Measurements from ENCODE around the gene FOXN3.

FOXN3 gene

DNA sequence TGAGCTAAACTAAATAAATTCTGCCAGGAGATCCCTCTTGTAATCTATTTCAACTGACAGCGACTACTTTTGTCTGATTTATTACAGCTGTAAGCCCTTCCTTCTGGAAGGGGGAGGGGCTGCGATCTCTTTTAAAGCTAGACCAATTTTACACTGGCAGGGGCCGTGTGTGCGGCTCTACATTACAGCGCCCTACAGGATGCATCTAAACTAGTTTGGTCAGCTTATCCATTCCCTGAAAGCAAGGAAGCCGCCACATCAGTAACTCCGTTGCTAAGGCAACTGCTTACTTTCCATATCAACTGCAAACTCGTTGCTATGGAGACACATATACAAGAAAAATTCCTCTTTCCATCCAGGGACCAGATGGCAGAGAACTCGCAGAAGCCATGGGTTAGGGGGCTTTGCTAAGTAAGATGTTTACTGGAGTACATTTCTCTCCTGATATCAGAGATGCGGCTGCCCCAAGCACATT, 17.4 kb downstream of the FOXN3 start:
- TF ChIP-seq JUND (IDR thresholded peaks at IDR 0.05; ENCODE audit: low read depth), result no peak
- in situ Hi-C loops (cut with HindIII; ENCODE audit: low pct_unique_long_range_greater_than_20kb, low sequenced_read_pairs), result no loop called here
- DNase-seq (ENCODE audit: low read depth in 1 of 2, low spot score in 1 of 2), result no peak

GRCh38 chr14:89399157-89399556, 17.9 kb downstream of the FOXN3 start:
- TF ChIP-seq JUND (IDR thresholded peaks at IDR 0.05; ENCODE audit: low read depth), result no peak
- no peak for DNase-seq (ENCODE audit: low read depth in 1 of 2, low spot score in 1 of 2)
- in situ Hi-C loops (cut with HindIII; ENCODE audit: low pct_unique_long_range_greater_than_20kb, low sequenced_read_pairs), result no loop called here

GRCh38 chr14:89397569-89398230, 19.3 kb downstream of the FOXN3 start:
- DNase-seq (ENCODE audit: low read depth in 1 of 2, low spot score in 1 of 2), result no peak
- in situ Hi-C loops (cut with HindIII; ENCODE audit: low pct_unique_long_range_greater_than_20kb, low sequenced_read_pairs), result no loop called here
- no peak for TF ChIP-seq JUND (IDR thresholded peaks at IDR 0.05; ENCODE audit: low read depth)

- no peak for TF ChIP-seq JUND (IDR thresholded peaks at IDR 0.05; ENCODE audit: low read depth)
- no peak for DNase-seq (ENCODE audit: low read depth in 1 of 2, low spot score in 1 of 2)
- in situ Hi-C loops (cut with HindIII; ENCODE audit: low pct_unique_long_range_greater_than_20kb, low sequenced_read_pairs), result no loop called here
Measured at GRCh38 chr14:89394972-89395371, 22.1 kb downstream of the FOXN3 start.

DNA sequence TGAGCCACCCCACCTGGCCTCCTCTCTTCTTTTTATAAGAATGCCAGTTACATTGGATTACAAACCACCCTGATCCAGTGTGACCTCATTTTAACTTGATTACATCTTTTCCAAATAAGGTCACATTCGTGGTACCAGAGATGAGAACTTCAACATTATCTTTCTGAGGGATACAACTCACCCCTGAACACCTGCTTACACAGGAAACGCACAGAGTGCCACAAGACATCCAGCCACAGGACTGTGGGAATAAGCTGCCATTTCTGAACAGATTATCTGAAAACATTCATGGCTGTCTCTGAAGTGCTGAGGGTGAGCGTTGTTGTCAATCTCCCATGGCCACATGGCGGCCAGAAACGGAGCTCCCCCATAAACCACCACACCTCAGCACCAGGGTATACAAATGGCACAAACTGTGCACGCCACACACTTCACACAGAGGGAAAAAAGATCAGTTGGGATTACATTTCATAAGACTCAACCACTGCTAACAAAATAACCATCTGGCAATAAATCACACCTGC, 23.7 kb downstream of the FOXN3 start:
- TF ChIP-seq JUND (IDR thresholded peaks at IDR 0.05; ENCODE audit: low read depth), result no peak
- no peak for DNase-seq (ENCODE audit: low read depth in 1 of 2, low spot score in 1 of 2)
- in situ Hi-C loops (cut with HindIII; ENCODE audit: low pct_unique_long_range_greater_than_20kb, low sequenced_read_pairs), result no loop called here

DNA sequence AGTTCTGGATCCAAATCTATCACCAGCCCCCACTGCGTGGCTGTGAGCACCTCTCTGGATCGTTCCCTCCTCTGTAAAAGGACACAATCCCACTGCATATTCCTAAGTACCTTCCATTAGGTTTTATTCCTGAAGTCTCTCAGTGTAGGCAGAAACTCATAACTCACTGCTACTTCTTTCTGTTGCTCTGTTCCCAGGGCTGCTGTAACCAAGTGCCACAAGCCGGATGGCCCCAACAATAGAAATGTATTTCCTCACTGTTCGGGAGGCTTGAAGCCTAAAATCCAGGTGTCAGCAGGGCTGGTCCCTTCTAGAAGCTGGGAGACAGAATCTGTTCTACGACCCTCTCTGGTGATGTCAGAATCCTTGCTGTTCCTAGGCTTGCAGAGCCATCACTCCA, 24.9 kb downstream of the FOXN3 start:
- TF ChIP-seq JUND (IDR thresholded peaks at IDR 0.05; ENCODE audit: low read depth), result no peak
- in situ Hi-C loops (cut with HindIII; ENCODE audit: low pct_unique_long_range_greater_than_20kb, low sequenced_read_pairs), result no loop called here
- no peak for DNase-seq (ENCODE audit: low read depth in 1 of 2, low spot score in 1 of 2)

GRCh38 chr14:89391556-89391955, 25.5 kb downstream of the FOXN3 start:
- no peak for TF ChIP-seq JUND (IDR thresholded peaks at IDR 0.05; ENCODE audit: low read depth)
- in situ Hi-C loops (cut with HindIII; ENCODE audit: low pct_unique_long_range_greater_than_20kb, low sequenced_read_pairs), result no loop called here
- DNase-seq (ENCODE audit: low read depth in 1 of 2, low spot score in 1 of 2), result no peak

DNA sequence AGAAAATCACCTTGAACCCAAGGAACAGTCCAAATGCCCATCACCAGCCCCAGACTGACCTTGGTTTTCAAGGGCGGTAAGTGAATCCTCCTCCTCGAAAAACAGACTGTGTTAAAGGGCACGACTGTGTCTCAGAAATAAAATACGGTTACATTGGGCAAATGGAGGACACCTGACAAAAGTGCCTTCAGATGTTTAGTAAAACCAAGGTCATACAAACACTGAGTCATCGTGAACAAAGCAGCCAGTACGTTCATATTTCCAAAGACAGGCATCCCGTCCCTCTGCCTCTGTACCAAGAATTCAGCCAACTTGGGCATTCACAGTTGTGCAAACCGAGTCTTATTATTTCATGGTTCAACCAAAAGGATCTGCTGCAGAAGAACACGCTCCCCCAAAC, 25.9 kb downstream of the FOXN3 start:
- TF ChIP-seq JUND (IDR thresholded peaks at IDR 0.05; ENCODE audit: low read depth), result no peak
- DNase-seq (ENCODE audit: low read depth in 1 of 2, low spot score in 1 of 2), result no peak
- in situ Hi-C loops (cut with HindIII; ENCODE audit: low pct_unique_long_range_greater_than_20kb, low sequenced_read_pairs), result no loop called here

DNA sequence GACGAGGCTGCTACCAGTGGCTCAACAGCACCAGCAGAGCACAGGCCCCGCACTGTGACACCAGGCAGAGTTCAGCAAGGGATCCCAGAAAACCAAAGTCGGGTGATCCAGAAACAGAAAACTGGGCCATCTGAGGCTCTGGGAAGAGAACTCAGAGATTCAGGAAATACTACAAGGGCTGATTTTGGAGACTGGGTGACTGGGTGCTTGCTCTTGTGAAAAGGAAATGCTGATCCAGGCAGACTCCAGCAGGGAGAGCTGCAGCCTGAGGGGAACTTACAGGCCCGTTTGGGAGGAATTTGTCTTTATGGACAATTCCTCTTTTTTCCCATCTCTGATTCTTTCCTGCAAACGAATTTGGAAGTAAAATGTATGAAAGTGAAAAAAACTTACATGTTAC, 28.2 kb downstream of the FOXN3 start:
- peak in 1 of 2 experiments; percentile 34 for DNase-seq (ENCODE audit: low read depth in 1 of 2, low spot score in 1 of 2)
- in situ Hi-C loops (cut with HindIII; ENCODE audit: low pct_unique_long_range_greater_than_20kb, low sequenced_read_pairs), result no loop called here

DNA sequence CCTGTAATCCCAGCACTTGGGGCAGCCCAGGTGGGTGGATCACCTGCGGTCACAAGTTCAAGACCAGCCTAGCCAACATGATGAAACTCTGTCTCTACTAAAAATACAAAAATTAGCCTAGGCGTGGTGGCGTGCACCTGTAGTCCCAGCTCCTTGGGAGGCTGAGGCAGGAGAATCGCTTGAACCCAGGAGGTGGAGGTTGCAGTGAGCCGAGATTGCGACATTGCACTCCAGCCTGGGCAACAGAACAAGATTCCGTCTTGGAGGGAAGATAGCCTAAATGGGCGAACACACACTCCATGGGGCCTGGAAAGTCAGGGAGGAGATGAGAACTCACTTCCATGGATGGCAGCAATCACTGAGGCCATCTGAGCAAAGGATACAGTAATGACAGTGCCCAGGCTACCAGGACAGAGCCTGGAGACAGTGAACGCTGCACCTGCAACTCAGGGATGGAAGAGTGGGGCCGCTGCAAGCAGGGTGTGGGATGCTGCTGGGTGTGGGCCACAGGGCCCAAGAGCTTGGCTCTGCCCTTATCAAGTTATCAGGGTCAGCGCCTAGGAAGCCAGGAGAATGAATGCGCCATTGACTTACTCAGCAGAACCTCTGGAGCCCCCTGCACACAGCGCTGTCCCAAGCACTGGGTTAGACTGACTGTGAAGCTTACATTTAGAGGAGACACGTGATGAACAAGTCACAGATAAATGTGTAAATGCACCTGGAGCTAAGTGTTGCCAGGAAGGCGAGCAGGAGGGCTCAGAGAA, 28.9 kb downstream of the FOXN3 start:
- no peak for TF ChIP-seq JUND (IDR thresholded peaks at IDR 0.05; ENCODE audit: low read depth)
- in situ Hi-C loops (cut with HindIII; ENCODE audit: low pct_unique_long_range_greater_than_20kb, low sequenced_read_pairs), result no loop called here
- no peak for DNase-seq (ENCODE audit: low read depth in 1 of 2, low spot score in 1 of 2)

More for the DNA sequence above, 28.2 kb downstream of the FOXN3 start:
- TF ChIP-seq JUND (IDR thresholded peaks at IDR 0.05; ENCODE audit: low read depth), result no peak

- in situ Hi-C loops (cut with HindIII; ENCODE audit: low pct_unique_long_range_greater_than_20kb, low sequenced_read_pairs), result no loop called here
- no peak for TF ChIP-seq JUND (IDR thresholded peaks at IDR 0.05; ENCODE audit: low read depth)
- DNase-seq (ENCODE audit: low read depth in 1 of 2, low spot score in 1 of 2), result no peak
Measured at GRCh38 chr14:89386212-89386886, 30.7 kb downstream of the FOXN3 start.

DNA sequence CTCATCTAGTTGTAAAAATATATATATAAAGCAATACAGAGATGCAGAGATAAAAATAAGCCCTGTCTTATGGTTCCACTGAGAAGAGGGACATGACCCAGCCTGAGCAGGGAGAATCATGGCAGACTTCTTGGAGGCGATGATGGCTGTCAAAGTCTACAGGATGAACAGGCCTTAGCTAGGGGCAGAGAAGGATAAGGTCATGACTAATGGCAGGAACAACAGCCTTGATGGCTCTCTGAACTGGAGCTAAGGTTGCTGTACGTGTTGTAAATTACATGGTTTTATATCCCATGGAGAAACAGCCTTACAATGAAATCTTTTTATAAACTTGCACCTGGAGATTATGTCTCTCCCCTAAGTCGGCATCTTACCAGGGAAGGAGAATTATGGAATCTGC, 32.4 kb downstream of the FOXN3 start:
- in situ Hi-C loops (cut with HindIII; ENCODE audit: low pct_unique_long_range_greater_than_20kb, low sequenced_read_pairs), result no loop called here
- no peak for TF ChIP-seq JUND (IDR thresholded peaks at IDR 0.05; ENCODE audit: low read depth)
- no peak for DNase-seq (ENCODE audit: low read depth in 1 of 2, low spot score in 1 of 2)

DNA sequence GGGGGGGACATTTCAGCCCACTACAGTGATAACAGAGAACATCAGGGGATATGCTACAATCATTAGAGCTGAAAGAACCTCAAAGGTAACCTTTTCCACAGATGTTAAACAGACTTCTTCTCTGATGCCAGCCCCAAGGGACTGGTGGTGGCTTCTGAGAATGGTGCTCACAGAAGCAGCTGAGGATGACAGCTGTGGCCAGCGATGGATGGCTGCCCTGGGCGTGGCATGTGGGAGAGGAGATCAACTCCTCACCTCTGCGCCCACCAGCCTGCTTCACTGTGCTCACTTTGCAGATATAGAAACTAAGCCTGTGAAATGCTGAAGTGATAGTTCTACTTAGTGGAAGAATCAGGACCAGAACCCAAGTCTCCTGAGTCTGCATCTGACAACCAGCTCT, 33.0 kb downstream of the FOXN3 start:
- in situ Hi-C loops (cut with HindIII; ENCODE audit: low pct_unique_long_range_greater_than_20kb, low sequenced_read_pairs), result no loop called here
- no peak for TF ChIP-seq JUND (IDR thresholded peaks at IDR 0.05; ENCODE audit: low read depth)
- DNase-seq (ENCODE audit: low read depth in 1 of 2, low spot score in 1 of 2), result no peak

Measured in T47D (cell line).